Glomerular endothelial cell (primary cell): Measurements from ENCODE around the gene SRGAP1. TPM values are rescaled to one million over a fixed set of nuclear protein-coding genes. Genes with fewer than 3 reads are reported as not detected.
A peak's percentile ranks its signal among the peaks of the same experiment; 100 is the strongest.

Source experiments
- DNase-seq: peaks from one replicate; pipeline ENCODE4 v3.0.0-alpha.2; 2011; ENCODE audit warnings: low read depth, low spot score; ENCODE audit errors: extremely low read depth
- total RNA-seq: library from RNA; depleted of rRNA; stranded (reverse); fragments of >200 nt; gene quantifications from 2 replicates; pipeline ENCODE4 v1.2.3, GENCODE V29; 2015

Gene SRGAP1
- total RNA-seq, 1 donor from 2014 or later = 14.9 TPM

DNA sequence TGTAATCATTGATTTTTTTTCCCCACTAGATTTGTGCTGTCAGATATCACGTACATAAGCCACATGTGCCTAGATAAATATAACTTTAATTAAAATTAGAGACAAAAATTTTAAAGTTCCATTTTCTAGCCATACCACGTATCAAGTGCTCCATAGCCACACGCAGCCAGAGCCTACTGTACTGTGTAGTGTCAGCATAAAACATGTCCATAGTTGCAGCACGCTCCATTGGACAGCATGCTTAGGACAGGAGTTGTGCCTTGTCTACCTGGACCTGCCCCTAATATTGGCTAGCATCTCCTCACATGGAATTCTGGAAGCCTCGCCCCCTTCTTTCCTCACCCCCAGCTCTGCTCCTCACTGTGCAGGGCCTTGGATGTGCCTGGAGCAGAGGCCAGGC is 116.5 kb downstream of the SRGAP1 start:
- DNase-seq = no peak

GRCh38 chr12:63961543-63961942 is 117.0 kb downstream of the SRGAP1 start:
- DNase-seq = no peak

DNA sequence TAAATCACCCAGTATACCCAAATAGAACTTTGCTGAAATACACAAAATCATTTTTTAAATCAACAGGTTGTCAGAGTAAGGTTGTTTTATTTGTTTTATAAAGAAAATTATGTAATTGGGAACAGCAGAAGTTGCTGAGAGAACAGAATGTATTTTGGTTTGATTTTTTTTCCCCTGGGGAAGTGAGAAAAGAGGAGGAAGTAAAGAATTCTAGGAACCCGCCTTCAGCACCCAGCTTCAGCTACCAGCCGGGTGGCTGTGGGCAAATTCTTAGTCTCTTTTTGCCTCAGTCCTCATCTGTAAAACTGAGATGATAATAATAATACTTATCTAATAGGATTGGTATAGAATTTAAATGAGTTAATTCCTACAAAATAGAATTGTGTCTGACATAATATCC is 119.4 kb downstream of the SRGAP1 start:
- no peak for DNase-seq

GRCh38 chr12:63964301-63964700 is 119.8 kb downstream of the SRGAP1 start:
- no peak for DNase-seq

GRCh38 chr12:63965936-63966605 is 121.6 kb downstream of the SRGAP1 start:
- DNase-seq = no peak

DNA sequence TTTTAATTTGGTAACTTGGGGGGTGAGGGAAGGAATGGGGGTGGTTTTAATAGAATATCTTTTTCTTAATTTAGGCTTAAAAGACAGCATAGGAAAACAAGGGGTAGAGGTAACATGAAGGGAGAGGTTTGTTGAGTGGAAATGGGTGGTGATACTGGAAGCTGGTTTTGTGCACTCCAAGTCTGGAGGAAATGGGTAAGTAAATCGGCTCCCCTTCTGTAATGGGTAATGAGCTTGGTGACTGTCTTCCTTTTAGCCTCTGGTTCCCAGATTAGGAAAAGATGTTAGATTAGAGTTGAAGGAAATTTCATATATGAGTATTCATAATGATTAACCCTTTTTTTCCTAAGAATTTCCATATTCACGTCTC is 122.1 kb downstream of the SRGAP1 start:
- DNase-seq = no peak

DNA sequence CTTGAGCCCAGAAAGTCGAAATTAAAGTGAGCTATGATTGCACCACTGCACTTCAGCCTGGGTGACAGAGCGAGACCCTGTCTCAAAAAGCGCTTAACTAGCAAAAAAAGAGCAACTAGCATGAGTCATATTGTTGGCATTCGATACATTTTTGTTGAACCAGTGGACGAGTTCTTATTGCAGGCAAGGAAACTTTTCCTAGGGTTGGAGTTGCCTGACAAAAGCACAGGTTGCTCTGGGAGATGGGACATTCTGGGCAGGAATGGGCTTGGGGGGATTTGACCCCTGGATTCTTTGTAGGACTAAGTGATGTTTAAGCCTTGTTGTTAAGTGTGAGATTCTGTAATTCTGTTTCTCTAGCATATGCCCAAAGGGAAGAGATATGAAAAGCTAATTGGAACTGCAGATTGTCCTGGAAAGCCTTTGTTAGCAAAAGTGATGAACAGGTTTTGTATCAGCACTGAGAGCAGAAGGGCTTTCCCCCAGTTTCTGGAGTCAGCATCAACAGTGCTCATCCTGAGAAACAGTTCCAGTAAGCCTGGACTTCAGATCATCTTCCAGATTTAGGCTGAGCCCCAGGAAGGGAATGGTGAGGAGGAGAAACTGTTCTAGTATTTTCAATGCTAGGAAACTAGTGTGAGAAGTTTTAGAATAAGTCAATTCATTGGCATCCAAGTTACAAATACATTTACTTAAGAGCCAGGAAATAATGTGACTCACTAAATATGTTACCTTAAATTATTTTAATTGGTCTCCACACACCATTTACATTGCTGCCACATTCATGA is 123.1 kb downstream of the SRGAP1 start:
- no peak for DNase-seq

DNA sequence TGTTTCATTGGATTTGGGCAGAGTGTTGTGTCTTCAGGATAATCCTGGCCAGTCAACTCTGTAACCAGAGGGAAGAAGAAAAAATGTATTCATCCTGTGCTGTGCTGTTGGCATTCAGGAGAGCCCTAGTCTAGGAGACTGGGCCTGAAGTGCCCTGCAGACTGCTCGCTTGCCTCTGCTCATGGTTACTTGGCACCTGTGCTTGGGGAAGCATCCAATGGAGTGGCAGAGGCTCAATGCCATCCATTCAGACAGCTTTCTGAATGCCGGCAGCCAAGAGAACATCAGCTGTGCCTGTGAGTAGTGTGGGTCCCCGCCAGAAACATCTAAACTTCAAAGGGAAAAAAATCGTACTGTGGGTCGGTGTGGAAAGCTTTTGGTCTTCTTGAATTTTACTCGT is 124.2 kb downstream of the SRGAP1 start:
- no peak for DNase-seq

DNA sequence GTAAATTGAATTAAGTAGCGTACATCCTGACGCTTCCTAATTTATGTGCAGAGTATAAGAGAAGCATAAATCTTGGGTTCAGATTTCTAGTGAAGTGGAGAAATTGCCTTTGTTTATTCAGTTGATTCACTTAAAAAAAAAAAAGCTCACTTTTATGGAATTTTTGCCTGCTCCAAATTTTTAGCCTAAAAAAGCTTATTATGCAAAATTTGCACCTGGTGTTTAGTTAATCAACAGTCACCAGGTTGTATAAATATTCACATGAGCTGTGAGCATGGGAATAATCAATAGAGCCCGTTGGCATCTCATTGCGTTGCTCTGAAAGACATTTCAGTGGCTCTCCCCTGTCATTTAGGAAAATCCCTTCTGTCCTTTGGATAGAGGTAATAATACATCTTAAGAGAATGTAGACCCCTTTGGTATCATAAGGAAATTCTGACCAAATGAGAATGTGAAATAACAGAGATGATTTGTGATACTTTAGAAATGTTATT is 132.4 kb downstream of the SRGAP1 start:
- DNase-seq = no peak

DNA sequence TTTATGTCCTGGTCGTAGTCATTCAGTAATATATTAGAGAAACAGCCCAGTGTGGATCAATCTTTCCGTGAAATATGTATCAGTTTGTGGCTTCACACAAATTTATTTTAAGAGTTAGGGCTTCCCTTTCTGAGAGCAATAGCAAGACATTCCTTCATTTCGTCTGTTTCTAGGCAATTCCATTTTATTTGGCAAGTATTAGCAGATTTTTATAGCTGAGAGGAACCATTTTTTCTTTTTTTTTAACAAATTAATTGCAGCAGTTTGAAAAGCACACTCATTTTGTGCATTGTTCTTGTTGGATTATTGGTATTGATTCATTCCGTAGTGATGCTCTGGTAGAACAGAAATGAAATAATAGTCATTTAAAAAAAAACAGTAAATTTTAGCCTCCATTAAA is 132.9 kb downstream of the SRGAP1 start:
- DNase-seq = no peak

- peak; percentile 47 for DNase-seq
Observed at GRCh38 chr12:63978519-63978918, 134.0 kb downstream of the SRGAP1 start.

GRCh38 chr12:63980211-63980610 is 135.7 kb downstream of the SRGAP1 start:
- DNase-seq = no peak

DNA sequence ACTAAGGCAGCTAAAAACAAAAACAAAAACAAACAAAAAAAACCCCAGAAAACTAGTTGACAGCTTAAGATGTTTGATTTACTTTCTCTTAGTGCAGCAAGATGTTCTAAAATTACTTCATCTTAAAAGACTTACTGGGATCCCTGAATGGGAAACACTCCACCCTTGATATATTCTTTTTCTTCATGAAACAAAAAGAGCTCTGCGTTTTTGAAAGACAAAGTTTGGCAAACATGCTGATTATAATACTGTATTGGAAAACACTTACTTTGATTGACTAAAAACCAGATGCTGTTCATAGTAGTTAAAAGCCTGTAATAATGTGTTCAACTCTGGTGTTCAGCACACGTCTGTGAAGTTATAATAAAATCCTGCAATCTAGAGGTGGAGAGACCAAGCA is 136.8 kb downstream of the SRGAP1 start:
- no peak for DNase-seq

DNA sequence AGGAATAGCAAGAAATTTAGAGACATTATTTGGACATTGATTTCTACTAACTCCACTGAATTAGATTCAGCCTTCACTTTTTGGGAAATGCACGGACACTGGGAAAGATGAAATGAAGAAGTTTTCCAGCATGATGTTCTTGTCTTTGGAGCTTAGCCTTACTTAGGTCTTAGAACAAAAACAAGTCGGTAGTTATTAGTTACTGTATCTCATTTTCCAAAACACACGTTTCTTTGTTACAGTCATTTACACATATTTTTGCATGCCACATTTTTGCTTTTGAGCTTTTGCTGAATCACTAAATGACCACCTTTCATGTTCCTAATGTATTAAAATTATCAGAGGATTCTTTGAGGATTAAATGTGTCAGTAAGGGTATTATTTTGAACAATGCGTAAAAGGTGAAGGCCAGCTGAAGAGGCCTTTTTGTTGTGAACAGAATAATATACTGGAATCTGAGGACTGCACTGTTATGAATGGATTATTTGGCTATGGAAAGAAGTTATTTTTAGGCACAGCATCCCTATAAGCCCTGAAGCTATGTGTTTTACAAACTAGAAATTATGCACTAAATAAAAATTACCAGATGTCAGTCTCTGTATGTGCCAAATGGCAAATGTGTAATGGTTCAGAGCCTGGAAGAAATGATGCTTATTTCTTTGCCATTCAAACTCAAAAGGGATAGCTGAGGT is 138.2 kb downstream of the SRGAP1 start:
- no peak for DNase-seq

DNA sequence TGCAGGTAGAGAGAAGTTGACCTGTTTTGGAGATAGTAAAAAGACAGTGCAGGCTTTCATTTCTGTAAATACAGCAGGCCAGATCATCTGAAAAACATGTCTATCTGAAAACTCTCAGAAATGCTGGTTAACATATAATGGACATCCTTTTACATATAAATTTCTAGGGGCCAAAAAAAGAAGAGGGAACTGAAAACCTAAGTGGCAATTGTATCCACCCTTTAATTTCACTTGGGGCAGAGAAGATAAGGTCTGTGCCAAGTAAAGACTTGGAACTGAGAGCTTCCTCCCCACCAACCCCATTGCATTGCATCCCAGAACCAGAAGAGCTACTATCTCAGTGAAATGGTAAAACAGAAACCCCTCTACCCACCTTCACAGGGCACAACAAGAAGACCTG is 141.0 kb downstream of the SRGAP1 start:
- no peak for DNase-seq

- DNase-seq = no peak
Observed at GRCh38 chr12:63985945-63986344, 141.4 kb downstream of the SRGAP1 start.

- no peak for DNase-seq
Observed at GRCh38 chr12:63989301-63989845, 144.9 kb downstream of the SRGAP1 start.

DNA sequence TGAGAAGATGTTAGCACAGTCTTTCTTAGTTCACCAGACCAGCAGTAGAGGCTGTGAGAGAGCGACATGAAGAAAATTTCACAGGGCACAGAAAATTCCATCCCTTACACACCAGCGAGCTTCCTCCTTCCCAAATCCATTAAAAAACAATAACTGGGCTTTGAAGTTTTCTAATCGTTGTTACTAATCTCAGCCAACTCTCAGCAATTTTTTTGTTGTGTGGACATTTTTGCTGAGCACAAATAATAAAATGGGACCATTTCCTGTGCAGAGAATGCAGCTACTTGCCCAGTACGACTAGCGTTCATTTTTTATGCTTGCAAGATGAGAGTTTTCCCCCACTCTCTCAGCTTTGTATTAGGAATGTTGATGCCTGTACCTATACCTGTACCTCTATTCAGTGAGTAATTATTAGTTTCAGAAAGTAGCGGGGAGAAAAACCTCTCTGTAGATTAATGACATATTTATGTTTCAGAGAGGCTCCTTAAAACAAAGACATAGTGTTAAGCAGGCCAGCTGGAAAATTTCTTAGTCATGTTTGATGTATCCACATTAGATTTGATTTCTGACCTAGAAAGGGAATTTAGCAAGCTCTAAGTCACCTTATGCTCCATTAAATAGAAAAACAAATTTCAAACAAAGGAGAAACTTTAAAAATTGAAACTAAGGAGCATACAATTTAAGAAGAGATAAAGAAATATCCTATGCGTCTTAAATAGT is 146.5 kb downstream of the SRGAP1 start:
- DNase-seq = no peak

GRCh38 chr12:63994704-63995103 is 150.2 kb downstream of the SRGAP1 start:
- no peak for DNase-seq

GRCh38 chr12:63995512-63995911 is 151.0 kb downstream of the SRGAP1 start:
- no peak for DNase-seq

GRCh38 chr12:63996556-63996955 is 152.1 kb downstream of the SRGAP1 start:
- DNase-seq = no peak
